Fibroblast of lung (primary cell): ENCODE measurements around the gene NCOA1. TPM values are rescaled to one million over a fixed set of nuclear protein-coding genes. Genes with fewer than 3 reads are reported as not detected.
A peak's percentile ranks its signal among the peaks of the same experiment; 100 is the strongest.

Experiments used
- DNase-seq, 2 donors: peaks; one replicate each; pipeline versions ENCODE4 v3.0.0 to v3.0.0-alpha.2; 2010; ENCODE audit warnings: low read depth in 2 of 2
- H2AFZ ChIP-seq: 2 replicates; pipeline ENCODE4 v1.5.1; 2012; ENCODE audit warnings: low read length, control low read depth, inconsistent platforms
- H3K27ac ChIP-seq: 2 replicates; pipeline ENCODE4 v1.5.1; 2011; ENCODE audit warnings: low read length, control low read depth; ENCODE audit not compliant: insufficient read depth
- H3K27me3 ChIP-seq: 2 replicates; pipeline ENCODE4 v1.5.1; 2011; ENCODE audit warnings: mild to moderate bottlenecking, low read length; ENCODE audit not compliant: control insufficient read depth, insufficient read depth
- H3K36me3 ChIP-seq: 2 replicates; pipeline ENCODE4 v1.5.1; 2011; ENCODE audit warnings: low read length; ENCODE audit not compliant: control insufficient read depth, insufficient read depth
- H3K4me1 ChIP-seq: 2 replicates; pipeline ENCODE4 v1.5.1; 2011; ENCODE audit warnings: low read length; ENCODE audit not compliant: control insufficient read depth, insufficient read depth; ENCODE audit errors: extremely low read depth
- H3K4me2 ChIP-seq: 2 replicates; pipeline ENCODE4 v1.5.1; 2011; ENCODE audit warnings: low read length, control low read depth; ENCODE audit not compliant: insufficient read depth; ENCODE audit errors: extremely low read depth
- H3K4me3 ChIP-seq, 4 experiments: fragments of 200-600 bp in 1 of 4; sonication (generic) in 1 of 4; replicated peaks in 1 of 4; 2 replicates each; pipeline ENCODE4 v1.5.1; 2011 to 2016; ENCODE audit warnings: low read length in 4 of 4, low read depth in 3 of 4, mild to moderate bottlenecking in 3 of 4, control low read depth in 2 of 4, inconsistent platforms in 1 of 4, mixed read lengths in 1 of 4; ENCODE audit not compliant: insufficient read depth in 1 of 4; ENCODE audit errors: control extremely low read depth in 1 of 4
- H3K79me2 ChIP-seq: 2 replicates; pipeline ENCODE4 v1.5.1; 2012; ENCODE audit warnings: mild to moderate bottlenecking, low read length, inconsistent platforms; ENCODE audit not compliant: control insufficient read depth, insufficient read depth
- H3K9ac ChIP-seq: 2 replicates; pipeline ENCODE4 v1.5.1; 2011; ENCODE audit warnings: mild to moderate bottlenecking, low read length, control low read depth; ENCODE audit not compliant: insufficient read depth
- H3K9me3 ChIP-seq: 2 replicates; pipeline ENCODE4 v1.5.1; 2012; ENCODE audit warnings: low read depth, low read length; ENCODE audit not compliant: control insufficient read depth, insufficient read depth
- H4K20me1 ChIP-seq: 2 replicates; pipeline ENCODE4 v1.5.1; 2011; ENCODE audit warnings: low read length; ENCODE audit not compliant: control insufficient read depth, insufficient read depth; ENCODE audit errors: extremely low read depth
- EZH2 ChIP-seq: IDR thresholded peaks from 2 replicates; pipeline ENCODE4 v1.5.1; 2012; ENCODE audit warnings: low read length, control low read depth, mild to moderate bottlenecking; ENCODE audit errors: missing control alignments
- polyA plus RNA-seq, 2 donors: library from polyadenylated mRNA; depleted of rRNA in 1 of 2; stranded (reverse) in 1 of 2; unstranded in 1 of 2; fragments of >200 nt; gene quantifications; 2 replicates each; pipeline ENCODE4 v1.2.1, GENCODE V29; 2011 to 2012; ENCODE audit warnings: missing spikeins in 1 of 2
- total RNA-seq: library from RNA; depleted of rRNA; stranded (reverse); fragments of >200 nt; gene quantifications from 2 replicates; pipeline ENCODE4 v1.2.1, GENCODE V29; 2014
- TF ChIP-seq, protein P1 (sequence below), 2 donors: IDR thresholded peaks in 1 of 2; conservative IDR thresholded peaks in 1 of 2; 1 replicate in 1 of 2; 2 replicates in 1 of 2; pipeline ENCODE4 v1.5.1; 2011 to 2012; ENCODE audit warnings: low read length in 2 of 2, control low read depth in 1 of 2, inconsistent platforms in 1 of 2, low read depth in 1 of 2, mild to moderate bottlenecking in 1 of 2

Gene NCOA1
- total and polyA plus RNA-seq, 2 donors (not counting 1 experiment from before 2014, with no cell fraction given): 15.5 to 19.8 TPM

DNA sequence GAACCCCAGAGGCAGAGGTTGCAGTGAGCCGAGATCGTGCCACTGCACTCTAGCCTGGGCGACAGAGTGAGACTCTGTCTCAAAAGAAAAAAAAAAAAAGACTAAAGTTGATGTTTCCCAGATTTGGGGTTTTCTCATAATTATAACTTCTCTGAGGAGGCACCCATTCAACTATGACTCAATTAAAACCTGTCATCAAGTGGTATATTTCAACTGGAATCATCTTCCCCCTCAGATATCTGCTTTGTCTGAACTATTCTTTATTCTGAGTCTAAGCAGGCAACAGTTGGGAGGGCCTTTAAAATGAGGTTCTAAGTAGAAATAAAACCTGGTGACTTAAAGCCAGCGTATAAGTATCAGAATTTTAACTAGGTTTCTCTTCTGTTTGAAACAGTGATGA lies 213.6 kb downstream of the NCOA1 start:
- Histone ChIP-seq H3K36me3 (no peaks in the 10 kb centered on the region), H3K27me3 (no peaks in the 10 kb centered on the region), H3K79me2 (no peaks in the 10 kb centered on the region), H3K9ac (no peak overlapping the region), H3K27ac (no peak overlapping the region), H3K9me3 (no peaks in the 10 kb centered on the region), H3K4me3 (no peak overlapping the region), H4K20me1 (no peaks in the 10 kb centered on the region), H3K4me1 (peaks cover 5% of the 10 kb centered on the region), H2AFZ (no peak overlapping the region), H3K4me2 (no peak overlapping the region)
- TF ChIP-seq, protein P1, sequence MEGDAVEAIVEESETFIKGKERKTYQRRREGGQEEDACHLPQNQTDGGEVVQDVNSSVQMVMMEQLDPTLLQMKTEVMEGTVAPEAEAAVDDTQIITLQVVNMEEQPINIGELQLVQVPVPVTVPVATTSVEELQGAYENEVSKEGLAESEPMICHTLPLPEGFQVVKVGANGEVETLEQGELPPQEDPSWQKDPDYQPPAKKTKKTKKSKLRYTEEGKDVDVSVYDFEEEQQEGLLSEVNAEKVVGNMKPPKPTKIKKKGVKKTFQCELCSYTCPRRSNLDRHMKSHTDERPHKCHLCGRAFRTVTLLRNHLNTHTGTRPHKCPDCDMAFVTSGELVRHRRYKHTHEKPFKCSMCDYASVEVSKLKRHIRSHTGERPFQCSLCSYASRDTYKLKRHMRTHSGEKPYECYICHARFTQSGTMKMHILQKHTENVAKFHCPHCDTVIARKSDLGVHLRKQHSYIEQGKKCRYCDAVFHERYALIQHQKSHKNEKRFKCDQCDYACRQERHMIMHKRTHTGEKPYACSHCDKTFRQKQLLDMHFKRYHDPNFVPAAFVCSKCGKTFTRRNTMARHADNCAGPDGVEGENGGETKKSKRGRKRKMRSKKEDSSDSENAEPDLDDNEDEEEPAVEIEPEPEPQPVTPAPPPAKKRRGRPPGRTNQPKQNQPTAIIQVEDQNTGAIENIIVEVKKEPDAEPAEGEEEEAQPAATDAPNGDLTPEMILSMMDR (conservative IDR thresholded peaks at IDR 0.05 in 1 of 2, IDR thresholded peaks at IDR 0.05 in 1 of 2; ENCODE audit: low read depth in 1 of 2, low read length in 2 of 2): no peak
- TF ChIP-seq EZH2: no peak
- no peak for DNase-seq

DNA sequence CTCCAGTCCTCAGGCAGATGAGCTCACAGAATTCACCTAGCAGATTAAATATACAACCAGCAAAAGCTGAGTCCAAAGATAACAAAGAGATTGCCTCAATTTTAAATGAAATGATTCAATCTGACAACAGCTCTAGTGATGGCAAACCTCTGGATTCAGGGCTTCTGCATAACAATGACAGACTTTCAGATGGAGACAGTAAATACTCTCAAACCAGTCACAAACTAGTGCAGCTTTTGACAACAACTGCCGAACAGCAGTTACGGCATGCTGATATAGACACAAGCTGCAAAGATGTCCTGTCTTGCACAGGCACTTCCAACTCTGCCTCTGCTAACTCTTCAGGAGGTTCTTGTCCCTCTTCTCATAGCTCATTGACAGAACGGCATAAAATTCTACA lies 216.1 kb downstream of the NCOA1 start:
- TF ChIP-seq EZH2: no peak
- TF ChIP-seq, protein P1 (conservative IDR thresholded peaks at IDR 0.05 in 1 of 2, IDR thresholded peaks at IDR 0.05 in 1 of 2; ENCODE audit: low read depth in 1 of 2, low read length in 2 of 2): no peak

DNA sequence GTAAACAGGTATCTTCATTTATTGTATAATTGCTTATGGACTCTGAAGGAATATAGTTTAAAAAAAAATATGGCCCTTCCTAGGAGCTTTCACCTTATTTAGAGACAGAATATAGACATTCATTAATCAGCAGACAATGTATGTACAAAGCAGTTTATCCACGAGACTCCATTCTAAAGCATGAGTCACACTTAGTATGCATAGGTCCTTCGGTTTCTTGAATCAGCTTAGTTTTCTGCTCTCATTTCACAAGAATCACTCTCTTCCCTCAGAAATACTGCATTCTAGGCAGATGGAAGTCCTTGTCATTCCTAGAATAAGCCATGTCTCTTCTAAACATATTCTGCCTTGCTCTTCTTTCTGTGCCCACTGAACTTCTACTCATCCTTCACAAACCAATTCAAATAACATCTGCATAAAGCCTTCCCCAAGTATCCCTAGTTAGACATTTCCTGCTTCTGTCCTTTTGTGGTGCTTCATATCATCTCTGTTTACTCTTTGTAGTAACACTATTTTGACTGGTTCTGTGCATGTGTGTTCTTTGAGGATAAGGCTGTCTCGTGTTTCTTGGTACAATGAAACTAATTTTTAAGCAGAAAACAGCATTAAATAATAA lies 217.6 kb downstream of the NCOA1 start:
- Histone ChIP-seq H4K20me1 (no peaks in the 10 kb centered on the region), H3K79me2 (no peaks in the 10 kb centered on the region), H2AFZ (no peak overlapping the region), H3K27me3 (no peaks in the 10 kb centered on the region), H3K36me3 (no peaks in the 10 kb centered on the region), H3K4me2 (no peak overlapping the region), H3K9me3 (no peaks in the 10 kb centered on the region), H3K4me3 (no peak overlapping the region), H3K9ac (no peak overlapping the region), H3K4me1 (no peaks in the 10 kb centered on the region), H3K27ac (no peak overlapping the region)
- no peak for TF ChIP-seq EZH2
- TF ChIP-seq, protein P1 (conservative IDR thresholded peaks at IDR 0.05 in 1 of 2, IDR thresholded peaks at IDR 0.05 in 1 of 2; ENCODE audit: low read depth in 1 of 2, low read length in 2 of 2): no peak
- peak; percentile 49 to 66 for DNase-seq

More for the DNA sequence above, 216.1 kb downstream of the NCOA1 start:
- H3K4me1 ChIP-seq: peaks cover 5% of the 10 kb centered on the region
- H3K9ac ChIP-seq: no peak overlapping the region
- no peaks in the 10 kb centered on the region for H3K27me3 ChIP-seq
- no peak overlapping the region for H3K4me3 ChIP-seq
- H3K27ac ChIP-seq: no peak overlapping the region
- H3K36me3 ChIP-seq: no peaks in the 10 kb centered on the region
- H3K4me2 ChIP-seq: no peak overlapping the region
- no peaks in the 10 kb centered on the region for H3K9me3 ChIP-seq
- no peak overlapping the region for H2AFZ ChIP-seq
- H3K79me2 ChIP-seq: no peaks in the 10 kb centered on the region
- no peaks in the 10 kb centered on the region for H4K20me1 ChIP-seq
- DNase-seq: no peak
